SU-DHL-6 (cell line): ENCODE results near the gene SNCG.

ENCODE experiments used
- CTCF ChIP-seq: fragments of 200-600 bp; sonication (generic); IDR thresholded peaks from one replicate; pipeline ENCODE4 v1.5.1; 2017; ENCODE audit warnings: antibody characterized with exemption, mild to moderate bottlenecking, low read length, moderate library complexity; ENCODE audit not compliant: insufficient read depth, poor library complexity, severe bottlenecking
- EZH2phosphoT487 ChIP-seq: fragments of 200-600 bp; sonication (generic), shearing (Covaris generic); conservative IDR thresholded peaks from 2 replicates; pipeline ENCODE4 v1.6.1; 2018; ENCODE audit warnings: mild to moderate bottlenecking, antibody characterized with exemption, low read length, moderate library complexity, mixed read lengths

GRCh38 chr10:86953747-86954680 is 4.4 kb upstream of the SNCG start:
- no peak for TF ChIP-seq CTCF
- TF ChIP-seq EZH2phosphoT487: no peak
